HEK293 (cell line): ENCODE results near the gene AGAP1.

Experiments
- BCL11A ChIP-seq: fragments of 450-650 bp; formaldehyde crosslinking; IDR thresholded peaks from 2 replicates; pipeline ENCODE4 v1.5.1; 2016; ENCODE audit warnings: low read depth, missing biosample characterization, missing genetic modification characterization
- PBX3 ChIP-seq: sonication (generic); formaldehyde crosslinking; IDR thresholded peaks from 2 replicates; pipeline ENCODE4 v1.8.1; 2022; ENCODE audit warnings: mild to moderate bottlenecking, moderate library complexity, missing genetic modification reagents
- PRDM10 ChIP-seq: fragments of 450-650 bp; formaldehyde crosslinking; IDR thresholded peaks from 2 replicates; pipeline ENCODE4 v1.5.1; 2016; ENCODE audit warnings: missing biosample characterization, missing genetic modification characterization
- TCF7L2 ChIP-seq: IDR thresholded peaks from 2 replicates; pipeline ENCODE4 v1.6.1; 2011; ENCODE audit warnings: low read depth, mild to moderate bottlenecking, inconsistent platforms, low read length, moderate library complexity, borderline replicate concordance
- ZBTB17 ChIP-seq: fragments of 450-650 bp; formaldehyde crosslinking; IDR thresholded peaks from 2 replicates; pipeline ENCODE4 v1.5.1; 2016; ENCODE audit warnings: missing biosample characterization, missing genetic modification characterization
- ZNF184 ChIP-seq: fragments of 450-650 bp; IDR thresholded peaks from 2 replicates; pipeline ENCODE4 v1.5.1; 2018; ENCODE audit warnings: missing biosample characterization, mild to moderate bottlenecking, missing genetic modification characterization
- ZNF211 ChIP-seq: fragments of 450-650 bp; formaldehyde crosslinking; IDR thresholded peaks from 2 replicates; pipeline ENCODE4 v1.5.1; 2016; ENCODE audit warnings: low read depth, missing biosample characterization, missing genetic modification characterization
- ZNF239 ChIP-seq: fragments of 450-650 bp; formaldehyde crosslinking; IDR thresholded peaks from 2 replicates; pipeline ENCODE4 v1.5.1; 2016; ENCODE audit warnings: missing biosample characterization, missing genetic modification characterization
- ZNF292 ChIP-seq: fragments of 450-650 bp; formaldehyde crosslinking; IDR thresholded peaks from 2 replicates; pipeline ENCODE4 v1.5.1; 2016; ENCODE audit warnings: low read depth, missing biosample characterization, missing genetic modification characterization, borderline replicate concordance
- ZNF324 ChIP-seq: fragments of 450-650 bp; formaldehyde crosslinking; IDR thresholded peaks from 2 replicates; pipeline ENCODE4 v1.5.1; 2016; ENCODE audit warnings: missing biosample characterization, missing genetic modification characterization
- ZNF423 ChIP-seq: fragments of 450-650 bp; formaldehyde crosslinking; IDR thresholded peaks from 2 replicates; pipeline ENCODE4 v1.5.1; 2016; ENCODE audit warnings: missing biosample characterization, missing genetic modification characterization
- ZNF48 ChIP-seq: fragments of 450-650 bp; formaldehyde crosslinking; IDR thresholded peaks from 2 replicates; pipeline ENCODE4 v1.5.1; 2016; ENCODE audit warnings: missing biosample characterization, missing genetic modification characterization
- ZNF830 ChIP-seq: fragments of 450-650 bp; IDR thresholded peaks from 2 replicates; pipeline ENCODE4 v1.5.0; 2018; ENCODE audit warnings: missing biosample characterization, missing genetic modification characterization, low read depth, mild to moderate bottlenecking, moderate library complexity
- TF ChIP-seq, protein P1 (sequence below): fragments of 450-650 bp; formaldehyde crosslinking; IDR thresholded peaks from 2 replicates; pipeline ENCODE4 v1.5.1; 2016; ENCODE audit warnings: missing biosample characterization, missing genetic modification characterization
- TF ChIP-seq, protein P2 (sequence below): fragments of 450-650 bp; formaldehyde crosslinking; IDR thresholded peaks from 2 replicates; pipeline ENCODE4; 2016; ENCODE audit warnings: missing biosample characterization, missing genetic modification characterization
- TF ChIP-seq, protein P3 (sequence below): fragments of 450-650 bp; formaldehyde crosslinking; IDR thresholded peaks from 2 replicates; pipeline ENCODE4 v1.5.1; 2016; ENCODE audit warnings: missing biosample characterization, missing genetic modification characterization, borderline replicate concordance

The AGAP1 gene

DNA sequence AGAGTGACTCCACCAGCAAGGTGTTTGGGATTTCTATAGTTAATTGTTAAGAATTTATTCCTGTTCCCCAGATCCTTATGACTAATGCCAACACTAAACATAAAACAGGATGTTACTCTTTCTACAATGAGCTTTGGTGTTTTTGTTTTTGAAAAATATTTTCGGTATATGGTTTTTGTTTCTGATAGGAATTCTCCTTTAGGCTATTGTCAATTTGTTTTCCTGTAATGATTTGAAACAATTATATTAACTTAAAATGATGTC, 182.6 kb downstream of the AGAP1 start (continued):
- TF ChIP-seq, protein P1, sequence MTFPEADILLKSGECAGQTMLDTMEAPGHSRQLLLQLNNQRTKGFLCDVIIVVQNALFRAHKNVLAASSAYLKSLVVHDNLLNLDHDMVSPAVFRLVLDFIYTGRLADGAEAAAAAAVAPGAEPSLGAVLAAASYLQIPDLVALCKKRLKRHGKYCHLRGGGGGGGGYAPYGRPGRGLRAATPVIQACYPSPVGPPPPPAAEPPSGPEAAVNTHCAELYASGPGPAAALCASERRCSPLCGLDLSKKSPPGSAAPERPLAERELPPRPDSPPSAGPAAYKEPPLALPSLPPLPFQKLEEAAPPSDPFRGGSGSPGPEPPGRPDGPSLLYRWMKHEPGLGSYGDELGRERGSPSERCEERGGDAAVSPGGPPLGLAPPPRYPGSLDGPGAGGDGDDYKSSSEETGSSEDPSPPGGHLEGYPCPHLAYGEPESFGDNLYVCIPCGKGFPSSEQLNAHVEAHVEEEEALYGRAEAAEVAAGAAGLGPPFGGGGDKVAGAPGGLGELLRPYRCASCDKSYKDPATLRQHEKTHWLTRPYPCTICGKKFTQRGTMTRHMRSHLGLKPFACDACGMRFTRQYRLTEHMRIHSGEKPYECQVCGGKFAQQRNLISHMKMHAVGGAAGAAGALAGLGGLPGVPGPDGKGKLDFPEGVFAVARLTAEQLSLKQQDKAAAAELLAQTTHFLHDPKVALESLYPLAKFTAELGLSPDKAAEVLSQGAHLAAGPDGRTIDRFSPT (tag by site-specific recombination): no peak
- TF ChIP-seq PBX3 (no peak), ZBTB17 (tag by site-specific recombination) (no peak), ZNF211 (tag by site-specific recombination) (no peak), TCF7L2 (no peak), ZNF292 (tag by site-specific recombination) (no peak), PRDM10 (tag by site-specific recombination) (no peak), BCL11A (tag by site-specific recombination) (no peak), ZNF184 (tag by site-specific recombination) (no peak), ZNF423 (tag by site-specific recombination) (no peak), ZNF48 (no peak), ZNF324 (tag by site-specific recombination) (no peak), ZNF239 (no peak), ZNF830 (no peak)
- TF ChIP-seq, protein P2, sequence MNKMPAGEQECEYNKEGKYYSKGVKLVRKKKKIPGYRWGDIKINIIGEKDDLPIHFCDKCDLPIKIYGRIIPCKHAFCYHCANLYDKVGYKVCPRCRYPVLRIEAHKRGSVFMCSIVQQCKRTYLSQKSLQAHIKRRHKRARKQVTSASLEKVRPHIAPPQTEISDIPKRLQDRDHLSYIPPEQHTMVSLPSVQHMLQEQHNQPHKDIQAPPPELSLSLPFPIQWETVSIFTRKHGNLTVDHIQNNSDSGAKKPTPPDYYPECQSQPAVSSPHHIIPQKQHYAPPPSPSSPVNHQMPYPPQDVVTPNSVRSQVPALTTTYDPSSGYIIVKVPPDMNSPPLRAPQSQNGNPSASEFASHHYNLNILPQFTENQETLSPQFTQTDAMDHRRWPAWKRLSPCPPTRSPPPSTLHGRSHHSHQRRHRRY (tag by site-specific recombination): no peak
- TF ChIP-seq, protein P3, sequence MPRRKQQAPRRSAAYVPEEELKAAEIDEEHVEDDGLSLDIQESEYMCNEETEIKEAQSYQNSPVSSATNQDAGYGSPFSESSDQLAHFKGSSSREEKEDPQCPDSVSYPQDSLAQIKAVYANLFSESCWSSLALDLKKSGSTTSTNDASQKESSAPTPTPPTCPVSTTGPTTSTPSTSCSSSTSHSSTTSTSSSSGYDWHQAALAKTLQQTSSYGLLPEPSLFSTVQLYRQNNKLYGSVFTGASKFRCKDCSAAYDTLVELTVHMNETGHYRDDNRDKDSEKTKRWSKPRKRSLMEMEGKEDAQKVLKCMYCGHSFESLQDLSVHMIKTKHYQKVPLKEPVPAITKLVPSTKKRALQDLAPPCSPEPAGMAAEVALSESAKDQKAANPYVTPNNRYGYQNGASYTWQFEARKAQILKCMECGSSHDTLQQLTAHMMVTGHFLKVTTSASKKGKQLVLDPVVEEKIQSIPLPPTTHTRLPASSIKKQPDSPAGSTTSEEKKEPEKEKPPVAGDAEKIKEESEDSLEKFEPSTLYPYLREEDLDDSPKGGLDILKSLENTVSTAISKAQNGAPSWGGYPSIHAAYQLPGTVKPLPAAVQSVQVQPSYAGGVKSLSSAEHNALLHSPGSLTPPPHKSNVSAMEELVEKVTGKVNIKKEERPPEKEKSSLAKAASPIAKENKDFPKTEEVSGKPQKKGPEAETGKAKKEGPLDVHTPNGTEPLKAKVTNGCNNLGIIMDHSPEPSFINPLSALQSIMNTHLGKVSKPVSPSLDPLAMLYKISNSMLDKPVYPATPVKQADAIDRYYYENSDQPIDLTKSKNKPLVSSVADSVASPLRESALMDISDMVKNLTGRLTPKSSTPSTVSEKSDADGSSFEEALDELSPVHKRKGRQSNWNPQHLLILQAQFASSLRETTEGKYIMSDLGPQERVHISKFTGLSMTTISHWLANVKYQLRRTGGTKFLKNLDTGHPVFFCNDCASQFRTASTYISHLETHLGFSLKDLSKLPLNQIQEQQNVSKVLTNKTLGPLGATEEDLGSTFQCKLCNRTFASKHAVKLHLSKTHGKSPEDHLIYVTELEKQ (tag by site-specific recombination): no peak
- TF ChIP-seq, all 188 proteins: peak for 0
